ENCODE measurements around the gene FHIT.

The FHIT gene

DNA sequence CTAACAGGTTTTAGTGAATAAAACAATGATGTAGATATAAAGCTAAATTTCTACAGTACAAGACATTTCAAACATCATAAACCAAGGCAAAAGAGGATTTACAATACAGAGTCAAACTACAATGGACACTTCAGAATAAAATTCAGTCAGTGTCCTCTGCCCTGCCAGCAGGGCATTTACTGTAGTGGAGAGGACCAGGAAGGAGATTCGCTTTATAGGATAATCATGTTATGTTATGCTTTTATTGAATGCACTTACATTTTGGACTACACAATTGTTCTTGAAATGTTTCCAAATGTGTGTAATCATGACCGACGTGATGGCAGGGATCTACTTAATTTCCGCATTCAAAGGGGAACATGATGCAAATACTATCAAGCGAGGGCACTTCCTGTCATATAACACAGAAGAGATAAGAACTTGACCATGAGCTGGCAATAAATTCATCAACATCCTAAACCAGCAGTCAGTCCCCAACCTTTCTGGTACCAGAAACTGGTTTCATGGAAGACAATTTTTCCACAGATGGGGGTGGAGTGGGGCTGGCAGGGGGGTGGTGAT is 925.6 kb downstream of the FHIT start:
- no peak for DNase-seq (ENCODE audit: low read depth)
- TF ChIP-seq, protein P1, sequence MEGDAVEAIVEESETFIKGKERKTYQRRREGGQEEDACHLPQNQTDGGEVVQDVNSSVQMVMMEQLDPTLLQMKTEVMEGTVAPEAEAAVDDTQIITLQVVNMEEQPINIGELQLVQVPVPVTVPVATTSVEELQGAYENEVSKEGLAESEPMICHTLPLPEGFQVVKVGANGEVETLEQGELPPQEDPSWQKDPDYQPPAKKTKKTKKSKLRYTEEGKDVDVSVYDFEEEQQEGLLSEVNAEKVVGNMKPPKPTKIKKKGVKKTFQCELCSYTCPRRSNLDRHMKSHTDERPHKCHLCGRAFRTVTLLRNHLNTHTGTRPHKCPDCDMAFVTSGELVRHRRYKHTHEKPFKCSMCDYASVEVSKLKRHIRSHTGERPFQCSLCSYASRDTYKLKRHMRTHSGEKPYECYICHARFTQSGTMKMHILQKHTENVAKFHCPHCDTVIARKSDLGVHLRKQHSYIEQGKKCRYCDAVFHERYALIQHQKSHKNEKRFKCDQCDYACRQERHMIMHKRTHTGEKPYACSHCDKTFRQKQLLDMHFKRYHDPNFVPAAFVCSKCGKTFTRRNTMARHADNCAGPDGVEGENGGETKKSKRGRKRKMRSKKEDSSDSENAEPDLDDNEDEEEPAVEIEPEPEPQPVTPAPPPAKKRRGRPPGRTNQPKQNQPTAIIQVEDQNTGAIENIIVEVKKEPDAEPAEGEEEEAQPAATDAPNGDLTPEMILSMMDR (IDR thresholded peaks at IDR 0.05; ENCODE audit: control insufficient read depth, insufficient read depth, low read depth, low read length, missing control alignments), result no peak
- no peak overlapping the region for H3K4me3 ChIP-seq (ENCODE audit: control insufficient read depth, low read depth, low read length)

- TF ChIP-seq, protein P1 (IDR thresholded peaks at IDR 0.05; ENCODE audit: control insufficient read depth, insufficient read depth, low read depth, low read length, missing control alignments), result no peak
- DNase-seq (ENCODE audit: low read depth), result no peak
- H3K4me3 ChIP-seq (ENCODE audit: control insufficient read depth, low read depth, low read length), result no peak overlapping the region
Observed at GRCh38 chr3:60323651-60324050, 927.6 kb downstream of the FHIT start.

DNA sequence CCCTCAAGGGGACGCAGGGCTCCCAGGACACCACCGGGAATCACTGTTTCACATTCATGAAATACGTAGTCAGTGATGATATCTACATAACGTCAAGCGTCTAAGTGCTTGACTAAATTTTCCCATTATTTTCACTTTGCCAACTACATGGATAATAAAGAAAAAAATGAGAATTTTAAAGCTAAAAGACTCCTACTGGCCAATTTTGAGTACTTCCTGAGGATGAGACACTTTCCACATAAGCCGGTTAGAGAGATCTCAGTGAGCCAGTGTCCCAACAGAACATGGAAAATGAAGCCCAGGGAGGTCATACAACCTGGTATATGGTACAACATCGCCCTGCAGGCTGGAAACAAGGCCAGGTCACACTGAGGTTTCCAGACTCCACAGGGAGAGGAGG is 928.1 kb downstream of the FHIT start:
- TF ChIP-seq, protein P1 (IDR thresholded peaks at IDR 0.05; ENCODE audit: control insufficient read depth, insufficient read depth, low read depth, low read length, missing control alignments), result no peak
- no peak for DNase-seq (ENCODE audit: low read depth)

DNA sequence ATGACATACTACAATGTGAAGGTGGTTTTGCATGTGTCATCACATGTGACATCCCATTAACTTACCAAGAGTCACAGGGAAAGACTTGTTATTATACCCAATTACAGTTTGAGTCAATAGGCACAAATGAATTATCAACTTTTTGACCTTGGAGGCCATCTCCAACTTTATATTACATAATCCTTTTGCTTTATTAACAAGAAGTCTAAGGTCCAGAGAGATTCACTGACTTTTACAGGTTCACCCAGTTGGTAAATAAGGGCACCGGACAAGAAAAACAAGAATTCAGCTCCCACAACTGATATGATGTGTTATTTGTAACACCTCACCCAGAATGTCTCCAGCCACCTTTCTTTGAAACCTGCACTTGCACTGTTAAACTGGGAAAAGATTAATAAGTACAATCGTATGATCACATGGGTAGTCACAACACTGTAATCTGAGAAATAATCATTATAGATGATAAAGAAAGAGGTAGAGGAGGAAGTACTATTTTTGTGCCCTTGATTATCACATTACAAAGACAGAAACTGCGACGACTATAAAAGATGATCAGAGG is 928.9 kb downstream of the FHIT start:
- DNase-seq (ENCODE audit: low read depth), result no peak
- H3K4me3 ChIP-seq (ENCODE audit: control insufficient read depth, low read depth, low read length), result no peak overlapping the region
- TF ChIP-seq, protein P1 (IDR thresholded peaks at IDR 0.05; ENCODE audit: control insufficient read depth, insufficient read depth, low read depth, low read length, missing control alignments), result no peak

More for the DNA sequence above, 928.1 kb downstream of the FHIT start:
- H3K4me3 ChIP-seq (ENCODE audit: control insufficient read depth, low read depth, low read length), result no peak overlapping the region

DNA sequence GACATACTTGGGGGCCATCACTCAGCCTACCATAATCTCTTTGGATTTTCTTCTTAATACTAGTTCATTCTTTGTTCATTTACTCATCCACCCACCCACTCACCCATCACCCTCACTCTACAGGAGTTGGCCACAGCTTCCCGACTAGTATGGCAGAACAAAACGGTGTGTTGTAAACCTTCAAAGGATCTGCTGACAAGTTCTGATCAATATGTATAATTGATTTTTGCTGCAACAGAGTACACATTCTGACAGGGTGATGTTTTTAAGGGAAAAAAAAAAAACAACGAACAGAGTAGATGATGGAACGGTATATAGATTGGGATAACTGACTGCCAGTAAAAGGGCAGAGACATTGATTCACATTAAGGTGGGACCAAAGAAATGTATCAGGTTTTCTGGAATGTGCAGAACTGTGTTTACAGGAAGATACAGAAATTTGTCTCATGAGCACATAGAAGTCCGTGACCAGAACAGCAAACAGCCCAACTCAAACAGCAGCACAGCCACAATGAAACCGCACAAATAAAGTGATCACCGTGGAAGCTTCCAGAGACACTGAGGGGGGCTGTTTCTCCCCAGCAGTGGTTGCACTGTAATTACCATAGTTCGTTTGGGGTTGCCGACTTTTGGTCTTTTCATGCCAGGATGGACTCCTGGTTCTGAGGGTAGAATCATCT is 931.9 kb downstream of the FHIT start:
- TF ChIP-seq, protein P1 (IDR thresholded peaks at IDR 0.05; ENCODE audit: control insufficient read depth, insufficient read depth, low read depth, low read length, missing control alignments), result no peak
- H3K4me3 ChIP-seq (ENCODE audit: control insufficient read depth, low read depth, low read length), result no peak overlapping the region
- no peak for DNase-seq (ENCODE audit: low read depth)

DNA sequence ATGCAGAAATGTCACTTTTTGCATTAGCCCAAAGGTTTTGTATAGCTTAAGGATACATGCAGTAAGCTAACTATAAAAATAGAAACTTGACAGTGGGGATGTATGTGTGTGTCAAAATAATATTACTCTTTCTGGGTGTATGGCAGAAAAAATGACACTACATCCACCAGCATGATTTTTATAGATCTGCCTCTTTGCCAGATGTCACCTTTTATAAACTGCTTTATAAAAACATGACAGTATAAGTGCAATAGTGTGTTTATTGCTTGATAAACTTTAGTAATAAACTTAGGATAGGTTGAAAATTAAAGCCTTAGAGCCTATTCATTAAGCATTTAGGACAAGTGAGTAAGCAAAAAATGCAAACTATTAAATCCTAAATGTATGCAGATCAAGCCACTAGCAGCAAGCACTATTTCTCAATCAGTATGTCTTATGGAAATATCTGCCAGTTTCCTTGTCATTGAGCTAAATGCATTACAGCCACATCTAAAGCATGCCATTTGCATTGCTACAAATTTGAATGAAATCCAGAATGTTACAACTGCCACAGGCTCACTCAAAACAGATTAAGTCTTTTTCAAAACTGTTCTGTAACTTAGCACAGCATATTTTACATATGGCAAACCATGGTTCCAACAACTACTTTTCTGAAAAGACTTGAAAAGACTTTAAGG is 935.0 kb downstream of the FHIT start:
- no peak overlapping the region for H3K4me3 ChIP-seq (ENCODE audit: control insufficient read depth, low read depth, low read length)
- TF ChIP-seq, protein P1 (IDR thresholded peaks at IDR 0.05; ENCODE audit: control insufficient read depth, insufficient read depth, low read depth, low read length, missing control alignments), result no peak
- DNase-seq (ENCODE audit: low read depth), result no peak

Data from AG09309 (cell line).